Stimulated activated CD8-positive, alpha-beta memory T cell treated with anti-CD3 and anti-CD28 coated beads, Interleukin-4, amount 100 ng/mL, for 4 hours (primary cell): ENCODE data around the gene KRTAP10-5.
"Not testable (repeated sequence)": the region's sequence is repeated elsewhere in the genome, so short reads cannot be mapped to it uniquely, and the experiment has no call there.

Experiments
- DNase-seq, 2 donors: peaks; one replicate each; pipeline ENCODE4 v3.0.0-alpha.2; 2020; ENCODE audit warnings: low read depth in 2 of 2, low spot score in 1 of 2

KRTAP10-5 gene

GRCh38 chr21:44591801-44592130 is 11.4 kb upstream of the KRTAP10-5 start:
- not testable (repeated sequence) for DNase-seq

DNA sequence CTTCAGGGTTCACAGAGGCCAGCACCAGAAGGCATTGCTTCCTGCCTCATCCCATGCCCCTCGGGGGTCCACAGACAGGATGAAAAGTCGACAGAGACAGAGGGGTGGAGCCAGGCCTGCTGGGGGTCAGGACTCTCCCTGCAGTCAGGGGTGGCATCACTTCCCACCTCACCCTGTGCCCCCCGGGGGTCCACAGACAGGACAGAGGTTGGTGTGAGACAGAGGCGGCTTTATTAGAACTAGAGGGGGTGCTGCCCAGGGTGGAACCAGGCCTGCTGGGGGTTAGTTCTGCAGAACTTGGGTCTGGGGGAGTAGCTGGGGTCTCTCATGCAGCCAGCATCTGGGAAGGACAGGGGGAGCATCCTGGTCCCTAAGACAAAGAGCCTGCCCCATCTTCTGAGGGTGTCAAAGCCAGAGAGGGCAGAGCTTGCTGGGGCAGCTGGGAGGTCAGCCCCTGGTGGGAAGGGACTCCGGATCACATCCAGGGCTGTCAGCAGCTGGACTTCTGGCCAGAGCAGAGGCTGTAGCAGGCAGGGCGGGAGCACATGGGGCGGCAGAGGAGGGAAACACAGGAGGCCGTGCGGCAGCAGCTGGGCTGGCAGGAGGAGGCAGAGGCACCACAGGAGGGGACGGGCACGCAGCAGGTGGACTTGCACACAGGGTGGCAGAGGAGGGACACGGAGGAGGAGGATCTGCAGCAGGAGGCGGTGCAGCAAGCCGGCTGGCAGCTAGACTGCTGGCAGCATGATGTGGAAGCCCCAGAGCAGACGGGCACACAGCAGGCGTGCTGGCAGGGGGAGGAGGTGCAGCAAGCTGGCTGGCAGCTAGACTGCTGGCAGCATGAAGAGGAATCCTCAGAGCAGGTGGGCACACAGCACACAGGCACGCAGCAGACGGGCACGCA is 10.7 kb upstream of the KRTAP10-5 start:
- not testable (repeated sequence) for DNase-seq

DNA sequence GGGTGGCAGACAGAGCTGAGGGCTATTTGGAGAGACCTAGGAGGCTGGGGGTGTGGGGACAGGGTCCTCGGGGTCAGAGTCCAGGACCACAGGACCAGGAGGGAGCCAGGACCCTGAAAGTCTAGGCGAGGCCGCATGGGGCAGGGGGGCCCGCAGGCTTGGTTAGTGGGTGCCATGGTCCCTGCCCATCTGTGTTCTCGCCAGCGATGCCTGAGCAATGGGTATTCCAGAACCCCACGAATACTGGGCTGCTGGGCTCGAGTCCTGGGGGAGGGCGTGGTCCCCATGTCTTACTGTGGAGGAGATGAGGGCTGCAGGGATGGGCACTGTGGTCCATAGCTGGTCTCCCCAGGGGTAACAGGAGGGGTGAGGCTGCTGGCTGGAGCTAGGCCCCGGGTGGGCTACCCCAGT is 9.9 kb upstream of the KRTAP10-5 start:
- DNase-seq = no peak

GRCh38 chr21:44589586-44590305 is 9.3 kb upstream of the KRTAP10-5 start:
- DNase-seq = no peak

DNA sequence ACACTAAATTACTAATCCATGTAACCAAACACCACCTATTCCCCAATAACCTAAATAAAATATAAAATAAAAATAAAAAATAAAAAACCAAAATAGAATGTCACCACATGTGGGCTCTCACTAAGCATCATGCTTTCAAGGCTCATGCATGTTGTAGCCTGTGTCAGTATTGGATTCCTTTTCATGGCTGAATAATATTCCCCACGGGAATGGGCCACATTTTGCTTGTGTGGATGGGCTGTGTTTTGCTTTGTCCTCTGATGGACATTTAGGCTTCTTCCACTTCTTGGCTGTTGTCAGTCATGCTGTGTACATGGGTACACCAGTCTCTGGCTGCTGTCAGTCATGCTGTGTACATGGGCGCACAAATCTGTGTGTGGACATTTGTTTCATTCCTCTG is 8.7 kb upstream of the KRTAP10-5 start:
- DNase-seq = no peak

- no peak for DNase-seq
These were observed 5.5 kb upstream of the KRTAP10-5 start for GRCh38 chr21:44585892-44586291.

DNA sequence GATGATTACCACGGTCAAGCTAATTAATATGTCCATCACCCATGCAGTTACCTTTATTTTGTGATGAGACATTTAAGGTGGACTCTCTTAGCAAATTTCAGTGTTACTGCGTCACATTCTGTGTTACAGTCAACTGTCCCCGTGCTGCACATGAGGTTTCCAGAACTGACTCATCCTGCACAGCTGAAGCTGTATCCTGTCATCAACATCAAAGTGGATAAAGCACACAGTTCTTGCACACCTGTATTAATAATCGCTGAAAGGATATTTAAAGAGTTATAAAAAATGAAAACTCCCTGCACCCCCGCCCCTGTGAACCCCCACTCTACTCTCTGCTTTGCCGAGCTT is 3.4 kb upstream of the KRTAP10-5 start:
- DNase-seq = no peak

DNA sequence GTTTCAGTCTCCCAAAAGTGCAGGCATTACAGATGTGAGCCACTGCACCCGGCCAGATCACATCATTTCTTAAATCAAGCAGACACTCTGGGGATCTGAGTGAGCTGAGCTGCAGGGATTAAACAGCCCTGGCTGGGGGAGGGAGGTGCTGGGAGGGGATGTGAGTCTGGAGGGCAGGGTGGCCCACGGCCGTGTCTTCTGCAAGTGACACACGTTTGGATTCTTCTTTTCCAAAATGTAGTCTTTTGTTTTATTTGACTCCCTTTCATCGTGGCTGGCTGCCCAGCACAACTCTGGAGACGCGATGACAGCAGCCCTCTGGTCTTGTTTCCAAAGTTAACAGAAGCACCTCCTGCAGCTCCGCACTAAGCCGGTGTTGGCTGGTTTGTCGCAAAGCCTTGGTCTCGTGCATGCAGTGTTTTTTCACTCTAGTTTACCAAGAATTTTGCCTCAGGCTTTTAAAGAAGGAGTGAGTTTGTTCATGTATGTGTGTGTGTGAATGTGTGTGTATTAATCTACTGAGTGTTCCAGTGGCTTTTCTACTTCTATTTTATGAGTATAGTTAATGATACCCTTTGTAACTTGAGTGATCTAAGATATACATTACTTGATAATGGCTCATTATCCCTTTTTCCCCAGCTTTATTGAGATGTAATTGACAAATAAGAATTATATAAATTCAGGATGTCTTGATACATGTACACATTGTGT is 2.8 kb upstream of the KRTAP10-5 start:
- no peak for DNase-seq

DNA sequence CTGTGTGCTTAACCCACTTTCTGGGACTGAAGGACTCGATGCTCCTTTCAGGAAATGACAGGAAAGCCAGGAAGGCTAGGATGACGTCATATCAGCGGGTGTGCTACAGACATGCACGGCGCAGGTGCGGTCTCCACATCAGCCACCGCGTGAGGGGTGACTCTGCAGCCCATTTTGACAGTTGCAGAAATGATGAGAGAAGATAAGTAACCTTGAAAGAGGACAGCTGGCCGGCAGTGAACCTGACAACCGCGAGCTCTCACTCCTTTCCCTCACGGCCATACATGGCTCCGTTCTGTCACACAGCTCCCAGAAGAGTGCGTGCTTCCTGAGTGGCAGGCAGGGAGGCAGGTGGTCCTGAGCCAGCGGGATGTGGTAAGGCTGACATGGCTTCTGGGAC is 1.7 kb upstream of the KRTAP10-5 start:
- no peak for DNase-seq

GRCh38 chr21:44581158-44581557 is 754 bp upstream of the KRTAP10-5 start:
- DNase-seq = no peak

DNA sequence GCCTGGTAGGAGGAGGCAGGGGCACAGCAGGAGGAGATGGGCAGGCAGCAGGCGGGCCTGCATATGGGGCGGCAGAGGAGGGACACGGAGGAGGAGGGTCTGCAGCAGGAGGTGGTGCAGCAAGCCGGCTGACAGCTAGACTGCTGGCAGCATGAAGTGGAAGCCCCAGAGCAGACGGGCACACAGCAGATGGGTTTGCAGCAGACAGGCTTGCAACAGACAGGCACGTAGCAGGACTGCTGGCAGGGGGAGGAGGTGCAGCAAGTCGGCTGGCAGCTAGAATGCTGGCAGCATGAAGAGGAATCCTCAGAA is 615 bp downstream of the KRTAP10-5 start:
- DNase-seq = no peak

GRCh38 chr21:44579056-44579832 is 1.2 kb downstream of the KRTAP10-5 start:
- DNase-seq = no peak

DNA sequence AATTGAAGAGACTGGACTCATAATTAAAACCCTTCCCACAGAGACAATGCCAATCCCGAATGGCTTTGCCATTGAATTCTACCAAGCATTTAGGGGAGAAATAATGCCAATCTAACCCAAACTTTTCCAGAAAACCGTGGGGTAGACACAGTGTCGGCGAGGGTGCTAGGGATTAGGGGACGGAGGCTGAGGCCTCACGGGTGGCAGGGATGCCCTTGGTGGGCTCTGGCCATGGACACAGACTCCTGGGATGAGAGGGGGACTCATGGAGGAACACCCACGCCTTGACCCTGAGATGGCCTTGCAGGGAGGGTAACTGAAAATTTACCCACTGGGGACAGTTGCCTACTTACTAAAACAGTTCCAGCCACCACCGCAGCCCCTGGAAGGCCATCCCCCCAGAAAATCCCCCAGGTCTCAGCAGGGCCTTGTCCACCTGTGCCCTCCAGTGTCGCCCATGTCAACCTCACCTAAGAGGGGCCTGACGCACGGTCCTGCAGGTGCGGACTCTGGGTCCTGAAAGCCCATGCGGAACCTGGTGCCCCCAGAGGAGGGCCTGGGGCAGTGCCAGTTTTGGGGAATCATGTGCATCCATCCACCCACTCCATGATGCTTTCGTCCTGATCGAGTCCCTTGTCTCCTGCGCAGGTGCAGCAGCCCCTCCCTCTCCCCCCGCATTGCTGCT is 1.9 kb downstream of the KRTAP10-5 start:
- DNase-seq = no peak

DNA sequence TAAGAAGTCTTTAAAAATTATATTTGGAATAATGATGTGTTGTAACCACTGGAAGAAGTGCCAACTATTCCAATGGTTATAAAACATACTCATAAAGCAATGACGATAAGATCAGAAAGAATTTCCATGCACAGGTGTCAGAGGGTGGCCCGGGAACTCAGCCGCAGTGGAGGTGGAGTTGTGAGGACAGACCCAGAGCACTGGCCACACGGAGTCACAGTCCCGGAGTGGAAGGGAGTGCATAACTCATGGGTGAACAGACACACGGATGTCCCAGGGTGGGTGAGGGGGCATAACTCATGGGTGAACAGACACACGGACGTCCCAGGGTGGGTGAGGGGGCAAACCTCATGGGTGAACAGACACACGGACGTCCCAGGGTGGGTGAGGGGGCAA is 4.4 kb downstream of the KRTAP10-5 start:
- DNase-seq = no peak

- DNase-seq = no peak
These were observed 4.9 kb downstream of the KRTAP10-5 start for GRCh38 chr21:44575307-44576024.

DNA sequence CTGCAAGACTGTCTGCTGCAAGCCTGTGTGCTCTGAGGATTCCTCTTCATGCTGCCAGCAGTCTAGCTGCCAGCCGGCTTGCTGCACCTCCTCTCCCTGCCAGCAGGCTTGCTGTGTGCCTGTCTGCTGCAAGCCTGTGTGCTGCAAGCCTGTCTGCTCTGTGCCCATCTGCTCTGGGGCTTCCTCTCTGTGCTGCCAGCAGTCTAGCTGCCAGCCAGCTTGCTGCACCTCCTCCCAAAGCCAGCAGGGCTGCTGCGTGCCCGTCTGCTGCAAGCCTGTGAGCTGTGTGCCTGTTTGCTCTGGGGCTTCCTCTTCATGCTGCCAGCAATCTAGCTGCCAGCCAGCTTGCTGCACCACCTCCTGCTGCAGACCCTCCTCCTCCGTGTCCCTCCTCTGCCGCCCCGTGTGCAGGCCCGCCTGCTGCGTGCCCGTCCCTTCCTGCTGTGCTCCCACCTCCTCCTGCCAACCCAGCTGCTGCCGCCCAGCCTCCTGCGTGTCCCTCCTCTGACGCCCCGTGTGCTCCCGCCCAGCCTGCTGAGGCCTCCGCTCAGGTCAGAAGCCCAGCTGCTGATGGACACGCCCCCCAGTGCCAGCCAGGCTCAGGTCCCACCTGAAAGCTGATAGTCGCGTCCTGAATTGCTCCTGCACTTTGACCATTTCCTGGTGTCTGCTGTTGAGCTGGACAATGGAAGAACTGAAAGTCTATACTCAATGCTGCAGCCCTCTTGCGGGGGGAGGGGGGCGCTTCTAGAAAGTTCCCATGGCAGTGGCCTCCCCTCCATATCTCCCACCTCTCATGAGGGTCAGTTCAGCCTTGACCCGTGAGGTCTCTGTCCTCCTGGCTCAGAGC is 5.7 kb downstream of the KRTAP10-5 start:
- DNase-seq = no peak

- not testable (repeated sequence) for DNase-seq
These were observed 6.6 kb downstream of the KRTAP10-5 start, which contains the start of gene KRTAP10-4 for GRCh38 chr21:44573630-44574456. Gene KRTAP10-4 (plus strand): TSS chr21:44573729. CDS start chr21:44573759, 30 bp downstream.

GRCh38 chr21:44572959-44573583 is 7.3 kb downstream of the KRTAP10-5 start:
- no peak for DNase-seq
